HG03097 (cell line): ENCODE data around the gene FGGY.
"Not testable (repeated sequence)": the region's sequence is repeated elsewhere in the genome, so short reads cannot be mapped to it uniquely, and the experiment has no call there.

ENCODE experiments used
- ATAC-seq: cut with Tn5 transposase; IDR thresholded peaks from one replicate; pipeline ENCODE4 v1.9.1; 2021; ENCODE audit not compliant: unreplicated experiment, low FRiP score

The FGGY gene

GRCh38 chr1:59473831-59474230 lies 176.9 kb downstream of the FGGY start:
- no peak for ATAC-seq

- ATAC-seq: no peak
Measured at GRCh38 chr1:59474496-59474895, 177.6 kb downstream of the FGGY start.

- no peak for ATAC-seq
Measured at GRCh38 chr1:59475737-59476136, 178.8 kb downstream of the FGGY start.

- ATAC-seq: no peak
Measured at GRCh38 chr1:59477286-59477685, 180.4 kb downstream of the FGGY start.

GRCh38 chr1:59477867-59478266 lies 181.0 kb downstream of the FGGY start:
- no peak for ATAC-seq

- ATAC-seq: no peak
Measured at GRCh38 chr1:59478822-59479221, 181.9 kb downstream of the FGGY start.

GRCh38 chr1:59480188-59480888 lies 183.4 kb downstream of the FGGY start:
- ATAC-seq: no peak

- no peak for ATAC-seq
Measured at GRCh38 chr1:59481881-59482505, 185.1 kb downstream of the FGGY start.

GRCh38 chr1:59482986-59483385 lies 186.1 kb downstream of the FGGY start:
- no peak for ATAC-seq

GRCh38 chr1:59484096-59484495 lies 187.2 kb downstream of the FGGY start:
- ATAC-seq: no peak

GRCh38 chr1:59485171-59485570 lies 188.3 kb downstream of the FGGY start:
- ATAC-seq: no peak

- ATAC-seq: no peak
Measured at GRCh38 chr1:59485949-59486348, 189.1 kb downstream of the FGGY start.

- no peak for ATAC-seq
Measured at GRCh38 chr1:59486615-59487014, 189.7 kb downstream of the FGGY start.

GRCh38 chr1:59487335-59488031 lies 190.6 kb downstream of the FGGY start:
- ATAC-seq: no peak

GRCh38 chr1:59492500-59492899 lies 195.6 kb downstream of the FGGY start:
- ATAC-seq: no peak

GRCh38 chr1:59494145-59494833 lies 197.4 kb downstream of the FGGY start:
- no peak for ATAC-seq

GRCh38 chr1:59496156-59496555 lies 199.3 kb downstream of the FGGY start:
- ATAC-seq: not testable (repeated sequence)

- no peak for ATAC-seq
Measured at GRCh38 chr1:59497616-59498015, 200.7 kb downstream of the FGGY start.

GRCh38 chr1:59498640-59499039 lies 201.7 kb downstream of the FGGY start:
- ATAC-seq: no peak

- no peak for ATAC-seq
Measured at GRCh38 chr1:59499273-59499942, 202.5 kb downstream of the FGGY start.
